Activated CD8-positive, alpha-beta memory T cell treated with anti-CD3 and anti-CD28 coated beads, Interleukin-2, amount 50 U/mL, for 24 hours (primary cell): ENCODE data around the gene ATXN10.

Source experiments
- DNase-seq: peaks from one replicate; pipeline ENCODE4 v3.0.0-alpha.2; 2020; ENCODE audit errors: extremely low read depth

ATXN10 gene

DNA sequence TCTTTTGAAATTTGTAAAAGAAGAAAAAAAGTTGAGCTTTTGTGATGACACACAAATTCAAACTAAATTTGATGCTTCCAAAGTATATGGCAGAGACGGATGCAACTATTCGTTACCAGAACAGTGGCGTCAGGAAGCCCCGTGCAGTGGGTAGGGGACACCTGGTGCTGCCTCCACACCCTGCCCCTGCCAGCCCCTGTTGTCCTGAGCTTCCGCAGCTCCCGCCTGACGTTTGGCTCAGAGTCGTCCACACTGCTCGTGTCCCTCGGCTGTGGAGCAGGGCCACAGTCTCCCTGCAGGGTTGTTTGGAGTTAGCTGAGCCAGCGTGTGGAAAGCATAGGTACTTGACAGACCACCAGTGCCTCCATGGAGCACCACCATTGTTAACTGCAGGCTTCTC is 86.3 kb downstream of the ATXN10 start:
- no peak for DNase-seq

DNA sequence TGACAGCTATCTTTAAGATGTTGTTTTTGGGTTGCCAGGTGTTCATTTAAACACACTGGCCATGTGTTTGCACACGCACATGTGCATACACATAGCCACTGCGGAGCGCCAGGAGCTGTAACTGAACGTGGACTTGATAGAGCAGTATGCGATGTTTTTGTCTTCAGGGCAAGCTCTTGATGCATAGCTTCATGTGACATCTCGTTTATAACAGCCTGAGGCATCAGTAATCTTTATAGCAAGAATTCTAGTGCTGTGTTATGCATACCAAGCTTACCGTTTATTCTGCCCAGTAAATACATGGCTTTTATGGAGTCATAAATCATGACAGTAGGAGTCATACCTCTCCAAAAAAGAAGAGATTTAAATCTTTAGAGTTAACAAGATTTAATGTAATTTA is 87.0 kb downstream of the ATXN10 start:
- DNase-seq = no peak

DNA sequence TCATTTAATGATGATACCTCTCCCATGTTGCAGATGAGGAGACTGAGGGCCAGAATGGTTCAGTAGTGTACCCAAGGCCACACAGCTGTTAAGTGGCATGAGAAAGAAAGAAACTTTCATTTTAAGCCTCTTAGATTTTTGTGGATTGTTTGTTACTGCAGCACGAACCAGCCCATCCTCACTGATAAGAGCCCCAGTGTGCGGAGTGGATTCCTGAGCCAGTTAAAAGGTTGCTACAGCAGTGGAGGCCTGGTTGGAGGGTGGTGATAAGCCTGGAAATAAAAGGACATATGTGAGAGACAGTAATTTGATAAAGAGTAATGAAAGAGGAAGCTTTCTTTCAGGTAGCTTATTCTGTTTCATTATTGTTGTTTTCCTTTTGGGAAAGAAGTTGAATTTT is 89.0 kb downstream of the ATXN10 start:
- no peak for DNase-seq

DNA sequence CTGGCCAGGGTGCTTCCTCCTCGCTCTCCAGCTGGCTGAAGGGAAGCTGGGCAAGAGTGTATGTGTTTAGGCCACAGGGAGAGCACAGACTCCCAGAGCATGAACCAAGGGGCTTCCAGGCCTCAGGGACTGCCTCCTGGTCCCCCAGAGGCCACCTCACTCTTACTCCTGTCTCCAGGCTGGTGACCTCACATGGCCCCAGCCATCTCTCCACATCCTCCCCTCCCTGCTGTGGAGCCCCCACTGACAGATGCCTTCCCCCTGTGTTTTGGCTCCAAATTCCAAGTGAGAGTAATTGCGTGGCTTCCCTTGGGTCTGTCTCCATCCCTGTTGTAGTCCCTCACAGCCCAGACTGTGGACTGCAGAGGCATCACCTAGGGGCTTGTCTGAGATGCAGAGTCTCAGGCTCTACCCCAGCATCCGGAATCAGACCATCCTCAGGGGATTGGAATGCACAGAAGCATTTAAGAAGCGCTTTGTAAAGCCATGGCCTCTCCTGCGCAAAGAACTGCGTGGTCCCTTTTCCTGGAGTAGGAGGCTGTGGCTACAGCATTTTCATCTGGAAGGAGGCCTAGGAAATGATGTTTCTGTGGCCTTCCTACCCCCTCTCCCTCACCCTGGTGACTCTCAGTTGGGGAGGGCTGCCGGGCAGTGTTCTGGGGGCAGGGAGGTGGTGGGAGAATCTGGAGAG is 91.1 kb downstream of the ATXN10 start:
- no peak for DNase-seq

DNA sequence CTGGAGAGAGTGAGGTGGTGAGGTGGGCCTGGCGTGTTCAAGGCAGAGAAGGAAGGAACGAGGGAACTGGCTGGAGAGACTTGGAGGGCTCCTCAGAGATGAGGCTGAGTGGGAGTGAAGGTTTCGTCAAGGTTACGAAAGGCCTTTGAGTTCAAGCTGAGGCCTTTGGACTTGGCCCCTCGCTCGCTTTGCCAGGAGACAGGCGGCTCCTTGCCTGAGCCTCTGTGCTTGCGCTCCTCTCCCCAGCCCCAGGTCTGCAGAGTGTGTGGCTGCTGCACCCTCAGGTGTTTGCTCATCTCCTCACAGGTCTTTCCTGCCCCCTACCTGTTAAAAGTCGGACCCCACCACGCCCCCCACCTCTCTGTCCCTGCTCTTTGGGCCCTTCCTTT is 91.6 kb downstream of the ATXN10 start:
- no peak for DNase-seq

DNA sequence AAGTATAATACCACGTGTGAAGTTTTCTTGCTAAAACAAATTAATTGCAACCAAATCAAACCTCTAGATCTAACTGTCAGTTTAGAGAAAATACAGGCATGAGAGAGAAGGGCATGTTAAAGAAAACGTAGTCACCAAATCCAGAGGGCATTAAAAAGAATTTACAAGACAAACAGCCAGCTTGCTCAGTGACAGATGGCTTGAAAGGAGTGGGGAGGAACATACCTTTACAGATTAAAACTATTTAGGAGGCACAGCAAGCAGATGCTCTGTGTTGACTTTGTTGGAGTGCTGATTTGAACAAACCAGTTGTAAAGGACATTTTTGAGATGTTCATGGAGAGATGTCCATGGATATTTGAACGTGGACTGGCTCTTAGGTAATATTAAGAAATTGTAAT is 96.9 kb downstream of the ATXN10 start:
- no peak for DNase-seq

DNA sequence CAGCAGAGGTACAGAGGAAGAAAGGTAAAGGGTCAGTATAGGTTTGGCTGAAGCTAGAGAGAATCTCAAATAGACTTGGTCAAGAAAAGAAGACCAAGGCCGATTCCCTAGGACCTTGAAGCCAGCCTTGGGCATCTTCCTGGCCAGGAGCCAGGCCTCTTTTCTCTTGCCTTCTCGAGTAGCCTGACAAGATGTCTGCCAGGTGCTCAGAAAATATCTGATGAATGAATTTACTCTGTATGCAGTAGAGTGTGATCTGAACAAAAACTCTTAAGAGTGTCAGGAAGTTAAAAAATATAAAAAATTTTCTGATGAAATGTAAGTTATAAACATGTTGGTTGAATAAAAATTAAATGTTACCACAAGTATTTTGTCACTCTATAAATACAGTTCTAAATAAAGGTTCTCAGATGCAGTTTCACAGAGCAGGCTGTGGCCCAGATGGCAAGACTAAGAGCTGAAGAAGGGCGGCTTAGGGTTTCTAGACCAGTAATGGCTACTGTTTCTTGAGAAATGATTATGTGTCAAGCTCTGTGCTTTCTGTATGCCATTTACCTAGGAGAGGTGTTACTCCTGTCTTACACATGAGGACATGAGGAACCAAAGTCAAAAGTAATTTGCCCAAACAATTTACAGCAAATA is 98.1 kb downstream of the ATXN10 start:
- no peak for DNase-seq

DNA sequence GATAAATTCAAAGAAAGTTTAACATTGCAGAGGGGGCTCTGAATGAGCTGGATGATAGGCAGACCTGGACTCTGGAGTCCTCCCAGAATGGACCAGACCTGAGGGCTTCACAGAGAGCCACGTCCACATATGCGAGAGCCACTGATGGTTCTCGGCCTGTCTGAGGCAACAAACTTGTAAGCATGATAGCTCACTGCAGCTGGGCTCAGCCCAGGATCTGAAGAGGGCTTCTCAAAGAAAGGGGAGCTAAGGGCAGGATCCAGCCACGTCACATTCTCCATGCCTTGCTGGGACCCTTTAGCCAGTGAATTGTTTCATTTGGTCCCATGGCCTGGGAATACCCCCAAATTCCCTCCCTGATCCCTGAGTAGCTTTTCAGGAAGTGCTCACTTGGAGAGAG is 98.9 kb downstream of the ATXN10 start:
- no peak for DNase-seq

DNA sequence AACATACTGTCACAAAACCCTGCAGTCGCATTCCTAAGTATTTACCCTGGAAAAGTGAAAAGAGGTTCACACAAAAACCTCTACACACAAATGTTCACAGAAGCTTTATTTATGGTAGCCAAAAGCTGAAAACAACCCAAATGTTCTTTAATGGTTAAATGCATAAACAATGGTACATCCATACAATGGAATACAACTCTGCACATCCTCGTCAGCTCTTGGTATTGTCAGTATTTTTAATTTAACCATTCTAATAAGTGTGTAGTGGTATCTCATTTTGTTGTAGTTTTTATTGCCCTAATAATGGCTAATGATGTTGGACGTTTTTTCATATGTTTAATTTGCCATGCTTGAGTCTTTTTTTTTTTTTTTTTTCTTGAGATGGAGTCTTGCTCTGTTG is 99.4 kb downstream of the ATXN10 start:
- no peak for DNase-seq

DNA sequence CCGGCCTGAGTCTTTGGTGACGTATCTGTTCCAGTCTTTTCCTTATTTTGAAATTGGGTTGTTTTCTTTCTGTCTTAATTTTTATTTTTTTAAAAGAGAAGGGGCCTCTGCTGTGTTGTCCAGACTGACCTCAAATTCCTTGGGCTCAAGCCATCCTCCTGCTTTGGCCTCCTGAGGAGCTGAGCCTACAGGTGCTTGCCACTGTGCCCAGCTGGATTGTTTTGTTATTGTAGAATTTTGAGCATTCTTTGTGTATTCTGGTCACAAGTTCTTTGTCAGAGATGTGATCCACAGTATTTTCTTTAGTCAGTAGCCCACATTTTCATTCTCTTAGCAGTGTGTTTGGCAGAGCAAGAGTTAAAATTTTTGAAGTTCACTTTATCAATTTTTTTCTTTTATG is 100.1 kb downstream of the ATXN10 start:
- DNase-seq = no peak

DNA sequence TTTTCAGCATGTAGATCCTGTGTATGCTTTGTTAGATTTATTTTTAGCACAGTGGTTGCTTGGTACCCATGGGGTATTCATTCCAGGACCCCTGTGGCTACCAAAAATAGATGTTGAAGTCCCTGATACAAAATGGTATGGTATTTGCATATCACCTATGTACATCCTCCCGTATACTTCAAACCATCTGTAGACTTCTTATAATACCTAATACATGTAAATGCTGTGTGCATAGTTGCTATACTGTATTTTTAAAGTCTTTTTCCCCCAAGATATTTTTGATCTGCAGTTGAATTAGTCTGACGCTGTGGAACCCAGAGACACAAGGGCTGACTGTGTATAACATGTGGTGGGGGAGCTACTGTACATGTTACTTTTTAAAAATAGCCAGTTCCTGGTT is 101.1 kb downstream of the ATXN10 start:
- no peak for DNase-seq

DNA sequence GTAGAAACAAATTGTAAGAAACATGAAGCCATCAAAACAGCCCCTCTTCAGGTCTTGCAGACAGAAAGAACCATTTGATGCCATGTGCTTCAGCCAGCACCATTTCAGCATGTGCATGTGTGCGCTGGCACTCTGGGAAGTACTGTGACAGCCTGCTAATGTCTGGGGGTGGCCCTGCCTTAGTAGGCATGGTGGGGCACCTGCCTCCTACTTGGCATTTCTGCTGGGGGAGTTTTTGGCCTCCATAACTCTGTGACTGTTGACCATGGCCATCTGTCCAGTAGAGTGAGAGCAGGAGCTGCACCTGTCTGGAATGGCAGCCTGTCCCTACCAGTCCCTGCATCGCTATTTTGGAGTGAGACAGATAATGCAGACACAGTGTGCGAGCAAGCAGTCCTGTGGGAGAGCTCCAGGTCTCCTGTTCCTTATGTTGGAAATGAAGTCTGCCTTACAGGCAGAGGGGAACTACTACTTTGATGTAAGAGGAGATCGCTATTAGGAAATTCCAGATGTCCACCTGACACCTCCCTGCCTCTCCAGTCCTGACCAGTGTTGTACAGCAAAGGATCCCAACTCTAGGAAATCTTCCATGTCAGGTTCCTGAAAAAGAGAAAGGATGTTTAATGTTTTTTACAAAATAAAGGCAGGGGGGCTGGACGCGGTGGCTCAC is 102.5 kb downstream of the ATXN10 start:
- no peak for DNase-seq

DNA sequence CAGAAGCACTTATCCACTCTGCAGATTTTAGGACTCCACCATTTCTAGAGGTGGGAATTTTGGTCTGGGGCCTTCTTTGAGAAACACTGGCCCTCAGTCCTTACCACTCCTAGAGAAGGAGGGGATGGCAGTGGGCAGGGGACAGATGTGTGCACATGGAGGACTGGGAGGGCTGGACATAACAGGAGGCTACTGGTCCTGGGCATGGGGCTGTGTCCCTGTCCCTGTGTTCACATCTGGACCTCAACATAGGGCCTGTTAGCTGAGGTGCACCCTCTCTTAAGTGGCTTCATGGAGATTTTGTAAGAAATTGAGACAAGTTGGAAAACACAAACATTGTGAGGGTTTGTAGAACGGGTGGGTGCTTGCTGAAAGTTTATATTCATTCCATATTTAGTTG is 103.4 kb downstream of the ATXN10 start:
- no peak for DNase-seq

DNA sequence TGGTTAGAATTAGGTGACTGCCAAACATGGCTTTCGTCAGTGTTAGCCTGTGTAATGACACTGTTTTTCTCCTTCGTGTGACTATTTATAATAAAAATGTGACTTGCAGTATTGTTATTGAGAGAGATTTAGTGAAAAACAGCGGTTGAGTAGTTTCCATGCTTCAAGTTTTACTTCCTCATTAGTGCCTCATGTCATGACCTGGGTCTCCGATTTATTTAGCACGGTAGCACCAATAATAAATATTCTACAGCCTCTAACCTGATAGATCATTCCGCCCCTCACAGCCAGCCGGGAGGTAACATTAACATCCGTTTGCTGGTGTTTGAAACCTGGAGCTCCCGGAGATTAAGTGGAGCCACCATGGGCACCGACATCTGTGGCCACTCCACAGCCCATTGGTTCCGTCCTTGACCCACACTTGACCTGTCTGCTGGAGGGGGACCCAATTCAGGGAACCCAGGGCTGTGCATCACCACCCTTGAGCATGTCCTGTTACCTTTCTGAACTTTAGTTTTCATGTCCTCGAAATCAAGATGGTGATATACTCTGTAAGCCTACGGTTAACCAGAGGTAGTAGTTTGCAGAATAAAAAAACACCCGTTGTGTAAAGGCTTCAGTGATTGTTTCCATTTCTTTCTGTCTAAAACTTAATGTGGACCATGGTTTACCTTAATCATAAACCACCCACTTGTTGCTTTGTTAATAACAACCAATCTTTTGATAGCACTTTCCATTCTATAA is 104.1 kb downstream of the ATXN10 start:
- no peak for DNase-seq

DNA sequence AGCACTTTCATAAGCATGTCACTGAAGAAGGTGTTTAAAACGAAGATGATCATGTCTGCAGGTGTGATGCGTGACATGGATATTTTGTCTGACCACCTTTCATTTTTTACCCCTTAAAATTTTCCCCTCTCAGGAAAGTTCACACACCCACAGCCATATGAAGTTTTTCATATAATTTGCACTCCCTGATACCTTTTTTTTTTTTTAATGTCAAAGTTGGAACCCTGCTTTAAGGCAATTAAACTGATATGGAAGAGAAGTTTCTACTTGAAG is 104.6 kb downstream of the ATXN10 start:
- DNase-seq = no peak

DNA sequence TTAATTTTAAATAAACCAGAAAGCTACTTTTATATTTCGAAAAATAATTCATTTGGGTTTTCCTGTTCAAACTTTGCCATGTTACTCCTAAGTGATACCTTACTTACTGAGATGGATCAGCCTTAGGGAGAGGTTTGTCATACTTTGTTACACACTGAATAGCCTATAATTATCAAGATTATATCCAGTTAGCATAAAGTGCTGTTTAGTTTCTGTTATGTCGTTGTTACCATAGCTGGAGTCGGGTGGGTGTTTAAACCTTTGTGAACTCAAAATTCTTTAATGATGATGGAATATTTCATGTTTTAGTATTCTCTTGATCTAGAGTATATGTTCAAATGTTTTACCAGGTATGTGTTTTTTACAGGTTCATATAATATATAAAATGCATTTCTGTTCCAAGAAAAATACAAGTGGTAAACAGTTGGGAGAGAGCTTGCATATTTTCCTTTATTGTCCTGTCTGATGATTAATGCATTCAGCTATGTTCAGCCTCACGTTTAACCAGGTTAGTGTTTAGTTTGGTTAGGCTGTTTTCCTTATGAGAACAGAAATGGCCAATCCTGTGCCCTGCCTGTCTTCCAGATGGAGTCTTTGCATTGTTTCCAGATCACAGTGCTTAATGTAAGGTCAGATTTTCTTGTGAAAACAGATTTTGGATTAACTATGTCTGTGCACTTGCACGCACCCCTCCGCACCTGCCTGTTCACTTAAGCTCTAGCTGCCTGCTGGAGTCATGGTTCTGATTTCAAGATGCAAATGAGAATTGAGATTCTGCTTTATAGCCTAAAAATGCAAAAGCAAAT is 105.6 kb downstream of the ATXN10 start:
- DNase-seq = no peak

DNA sequence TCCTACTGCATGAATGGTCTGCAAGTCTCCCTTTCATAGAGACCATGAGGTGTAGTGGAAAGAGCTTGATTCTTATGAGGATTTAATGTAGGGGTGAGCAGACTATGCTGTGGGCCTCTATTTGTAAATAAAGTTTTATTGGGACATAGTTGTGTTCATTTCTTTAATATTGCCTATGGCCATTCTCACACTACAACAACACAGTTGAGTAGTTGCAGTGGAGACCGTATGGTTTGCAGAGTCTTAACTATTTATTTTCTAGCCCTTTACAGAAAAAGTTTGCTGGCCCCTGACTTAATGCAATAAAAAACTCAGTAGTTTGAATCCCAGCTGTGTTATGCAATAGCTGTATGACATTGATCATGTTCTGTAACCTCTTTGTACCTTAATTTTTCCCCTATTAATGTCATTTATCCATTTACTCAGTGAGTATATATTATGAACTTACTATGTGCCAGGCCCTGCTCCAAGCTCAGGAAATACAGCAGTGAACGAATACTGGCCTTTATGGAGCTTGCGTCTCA is 106.3 kb downstream of the ATXN10 start:
- DNase-seq = no peak

DNA sequence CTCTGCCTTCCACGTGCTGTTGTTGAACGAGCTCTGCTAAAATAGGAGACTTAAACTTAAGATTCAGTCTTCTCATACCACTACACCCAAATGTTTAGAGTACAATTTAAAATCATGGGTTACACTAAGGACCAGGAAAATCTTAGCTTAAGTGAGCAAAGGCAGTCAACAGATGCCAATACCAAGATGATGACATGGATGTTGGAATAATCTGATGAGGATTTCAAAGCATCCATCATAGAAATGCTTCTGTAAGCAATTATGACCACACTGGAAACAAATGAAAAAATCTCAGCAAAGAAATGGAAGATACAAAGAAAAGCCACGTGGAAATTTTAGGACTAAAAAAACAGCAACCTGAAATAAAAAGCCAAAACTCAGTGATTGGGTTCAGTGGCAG is 109.8 kb downstream of the ATXN10 start:
- DNase-seq = no peak

DNA sequence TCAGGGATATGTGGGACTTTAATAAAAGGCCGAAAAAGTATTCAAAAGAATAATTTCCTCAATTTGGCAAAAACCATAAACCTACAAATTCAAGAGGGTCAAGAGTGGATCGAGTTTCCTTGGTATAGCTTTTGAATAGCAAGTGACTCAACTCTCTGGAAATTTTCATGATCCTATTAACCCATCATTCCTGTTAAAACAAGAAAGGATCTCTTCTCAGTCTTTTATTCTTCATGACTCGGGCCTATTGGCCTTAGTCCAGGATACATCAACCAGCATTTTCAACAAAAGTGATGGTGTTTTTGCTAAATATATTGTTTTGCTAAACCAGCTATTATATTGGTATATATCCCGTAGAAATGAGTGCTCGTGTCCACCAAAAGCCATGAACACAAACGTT is 110.3 kb downstream of the ATXN10 start:
- no peak for DNase-seq

DNA sequence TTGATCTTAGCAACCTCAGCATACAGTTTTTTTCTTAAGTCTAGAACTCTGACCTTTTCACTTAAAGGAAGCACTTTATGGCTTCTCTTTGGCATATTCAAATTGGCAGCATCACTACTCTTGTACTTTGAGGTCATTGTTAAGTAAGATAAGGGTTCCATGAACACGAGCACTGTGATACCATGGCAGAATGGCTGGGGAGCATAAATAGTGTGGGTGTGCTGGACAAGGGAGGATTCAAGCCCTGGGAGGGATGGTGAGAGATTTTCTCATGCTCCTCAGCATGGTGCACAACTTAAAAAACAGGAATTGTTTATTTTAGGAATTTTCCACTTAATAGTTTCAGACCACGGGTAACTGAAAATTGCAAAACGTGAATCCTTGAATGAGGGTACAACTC is 111.4 kb downstream of the ATXN10 start:
- DNase-seq = no peak

DNA sequence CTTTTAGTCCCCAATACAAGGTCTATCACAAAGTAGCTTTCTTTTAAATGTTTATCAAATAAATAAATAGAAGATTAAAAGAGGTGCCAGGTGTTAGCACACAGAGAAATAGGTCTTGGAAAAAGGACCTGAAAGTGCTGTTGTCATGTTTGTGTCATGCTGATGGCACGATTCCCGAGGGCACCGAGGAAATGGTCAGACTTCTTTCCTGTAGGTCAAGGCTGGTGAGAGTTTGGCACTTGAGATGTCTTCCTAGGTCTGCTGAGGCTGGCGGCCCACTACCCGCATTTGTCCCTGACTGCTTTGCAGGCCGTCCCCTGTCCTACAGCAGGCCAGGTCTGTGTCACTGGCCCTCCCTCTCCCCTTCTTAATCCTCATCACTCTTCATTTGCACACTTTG is 112.1 kb downstream of the ATXN10 start:
- no peak for DNase-seq
